Nephron progenitor cell (in vitro differentiated cells): Measurements from ENCODE around the gene INSL6.

Source experiments
- DNase-seq: peaks from one replicate; pipeline ENCODE4 v3.0.0; 2021
- H3K27ac Mint-ChIP-seq: 2 replicates; pipeline ENCODE4 v1.8.0; 2021; ENCODE audit warnings: mild to moderate bottlenecking, moderate library complexity, mixed read lengths
- H3K27me3 Mint-ChIP-seq: 2 replicates; pipeline ENCODE4 v1.8.0; 2021; ENCODE audit warnings: mild to moderate bottlenecking, low read depth, mixed read lengths; ENCODE audit not compliant: poor library complexity
- H3K36me3 Mint-ChIP-seq: 2 replicates; pipeline ENCODE4 v1.8.0; 2021; ENCODE audit warnings: low read depth, mixed read lengths
- H3K4me1 Mint-ChIP-seq: 2 replicates; pipeline ENCODE4 v1.8.0; 2021; ENCODE audit warnings: mixed read lengths
- H3K4me3 Mint-ChIP-seq: 2 replicates; pipeline ENCODE4 v1.8.0; 2021; ENCODE audit warnings: mild to moderate bottlenecking, moderate library complexity, mixed read lengths
- H3K9me3 Mint-ChIP-seq: 2 replicates; pipeline ENCODE4 v1.8.0; 2021; ENCODE audit warnings: mild to moderate bottlenecking, moderate library complexity, mixed read lengths
- CTCF ChIP-seq: fragments of 200-600 bp; sonication (generic); IDR thresholded peaks from 2 replicates; pipeline ENCODE4 v1.5.0; 2021; ENCODE audit warnings: antibody characterized with exemption

Gene INSL6

GRCh38 chr9:5185220-5185840 lies at the start of gene INSL6:
TSS of gene INSL6 (minus strand) at chr9:5185639. CDS start at chr9:5185602, 37 bp downstream.
- peaks cover 3% of the 10 kb centered on the region for H3K27me3 Mint-ChIP-seq
- DNase-seq = no peak
- H3K27ac Mint-ChIP-seq = peak within 1 kb of the TSS; percentile 9
- no peaks in the 10 kb centered on the region for H3K36me3 Mint-ChIP-seq
- H3K4me3 Mint-ChIP-seq = no peak within 1 kb of the TSS
- peaks cover 10% of the 10 kb centered on the region for H3K9me3 Mint-ChIP-seq
- no peak for TF ChIP-seq CTCF
- H3K4me1 Mint-ChIP-seq = no peaks in the 10 kb centered on the region

- H3K36me3 Mint-ChIP-seq = no peaks in the 10 kb centered on the region
- H3K27ac Mint-ChIP-seq = no peak within 1 kb of the TSS
- peaks cover 20% of the 10 kb centered on the region for H3K27me3 Mint-ChIP-seq
- no peak for DNase-seq
- H3K4me1 Mint-ChIP-seq = no peaks in the 10 kb centered on the region
- TF ChIP-seq CTCF = no peak
- H3K4me3 Mint-ChIP-seq = no peak within 1 kb of the TSS
- no peaks in the 10 kb centered on the region for H3K9me3 Mint-ChIP-seq
Measured at GRCh38 chr9:5231212-5231611, 45.8 kb upstream of the INSL6 start, which contains the start of gene INSL4. TSS of gene INSL4 (plus strand) at chr9:5231419. CDS start at chr9:5231524, 105 bp downstream.

- Mint-ChIP-seq H3K27me3 (peaks cover 20% of the 10 kb centered on the region), H3K4me1 (no peaks in the 10 kb centered on the region), H3K9me3 (peaks cover 4% of the 10 kb centered on the region), H3K27ac (no peak overlapping the region), H3K36me3 (no peaks in the 10 kb centered on the region), H3K4me3 (no peak overlapping the region)
- no peak for TF ChIP-seq CTCF
- no peak for DNase-seq
Measured at GRCh38 chr9:5230554-5230953, 45.1 kb upstream of the INSL6 start.

- H3K27ac Mint-ChIP-seq = no peak overlapping the region
- no peak for TF ChIP-seq CTCF
- H3K36me3 Mint-ChIP-seq = no peaks in the 10 kb centered on the region
- DNase-seq = no peak
- H3K27me3 Mint-ChIP-seq = peaks cover 11% of the 10 kb centered on the region
- no peak overlapping the region for H3K4me3 Mint-ChIP-seq
- H3K9me3 Mint-ChIP-seq = no peaks in the 10 kb centered on the region
- no peaks in the 10 kb centered on the region for H3K4me1 Mint-ChIP-seq
Measured at GRCh38 chr9:5205071-5205470, 19.6 kb upstream of the INSL6 start.

GRCh38 chr9:5195463-5195862 lies 10.0 kb upstream of the INSL6 start:
- H3K27ac Mint-ChIP-seq = no peak overlapping the region
- H3K9me3 Mint-ChIP-seq = no peaks in the 10 kb centered on the region
- H3K4me1 Mint-ChIP-seq = no peaks in the 10 kb centered on the region
- no peak overlapping the region for H3K4me3 Mint-ChIP-seq
- H3K27me3 Mint-ChIP-seq = peaks cover 4% of the 10 kb centered on the region
- TF ChIP-seq CTCF = no peak
- DNase-seq = no peak
- H3K36me3 Mint-ChIP-seq = no peaks in the 10 kb centered on the region

GRCh38 chr9:5193345-5193744 lies 7.9 kb upstream of the INSL6 start:
- no peak overlapping the region for H3K4me3 Mint-ChIP-seq
- no peaks in the 10 kb centered on the region for H3K9me3 Mint-ChIP-seq
- no peak for TF ChIP-seq CTCF
- peaks cover 3% of the 10 kb centered on the region for H3K27me3 Mint-ChIP-seq
- H3K36me3 Mint-ChIP-seq = no peaks in the 10 kb centered on the region
- no peak overlapping the region for H3K27ac Mint-ChIP-seq
- DNase-seq = no peak
- no peaks in the 10 kb centered on the region for H3K4me1 Mint-ChIP-seq
